DND-41 (cell line): ENCODE measurements around the gene SAC3D1.

Experiments used
- ATAC-seq: fragments of 200-7000 bp; cut with Tn5 transposase; 3 replicates; pipeline ENCODE4 v1.9.1; 2021; ENCODE audit warnings: low read depth; ENCODE audit not compliant: insufficient read depth
- DNase-seq: peaks from one replicate; pipeline ENCODE4 v3.0.0-alpha.2; 2020
- H2AFZ ChIP-seq: 2 replicates; pipeline ENCODE4 v1.6.0; 2012; ENCODE audit warnings: low read depth, low read length
- H3K27ac ChIP-seq: 2 replicates; pipeline ENCODE4 v1.5.1; 2012; ENCODE audit warnings: low read length, inconsistent platforms
- H3K27me3 ChIP-seq: fragments of 200-600 bp; sonication (generic); 2 replicates; pipeline ENCODE4 v1.6.0; 2012; ENCODE audit warnings: low read length, mild to moderate bottlenecking, inconsistent platforms; ENCODE audit not compliant: insufficient read depth, poor library complexity
- H3K36me3 ChIP-seq: 2 replicates; pipeline ENCODE4 v1.5.1; 2012; ENCODE audit warnings: low read length, inconsistent platforms; ENCODE audit not compliant: insufficient read depth
- H3K4me1 ChIP-seq: 2 replicates; pipeline ENCODE4 v1.5.1; 2012; ENCODE audit warnings: mild to moderate bottlenecking, low read length; ENCODE audit not compliant: insufficient read depth
- H3K4me2 ChIP-seq: 2 replicates; pipeline ENCODE4 v1.6.0; 2012; ENCODE audit warnings: mild to moderate bottlenecking, moderate library complexity, low read length, inconsistent platforms; ENCODE audit not compliant: insufficient read depth
- H3K4me3 ChIP-seq, 2 experiments: fragments of 200-600 bp in 1 of 2; shearing (Covaris generic) in 1 of 2; 2 replicates each; pipeline ENCODE4 v1.5.1; 2012 to 2016; ENCODE audit warnings: inconsistent platforms in 2 of 2, low read length in 2 of 2, mild to moderate bottlenecking in 2 of 2, low read depth in 1 of 2, moderate library complexity in 1 of 2
- H3K79me2 ChIP-seq: 2 replicates; pipeline ENCODE4 v1.6.0; 2012; ENCODE audit warnings: low read length, inconsistent platforms; ENCODE audit not compliant: insufficient read depth
- H3K9ac ChIP-seq: 2 replicates; pipeline ENCODE4 v1.6.0; 2012; ENCODE audit warnings: low read depth, mild to moderate bottlenecking, inconsistent platforms, low read length, moderate library complexity
- H3K9me3 ChIP-seq: 2 replicates; pipeline ENCODE4 v1.5.1; 2012; ENCODE audit warnings: low read length, moderate library complexity, mild to moderate bottlenecking, inconsistent platforms; ENCODE audit not compliant: insufficient read depth, severe bottlenecking
- H4K20me1 ChIP-seq: 2 replicates; pipeline ENCODE4 v1.6.0; 2012; ENCODE audit warnings: low read length; ENCODE audit not compliant: insufficient read depth
- CTCF ChIP-seq: IDR thresholded peaks from 2 replicates; pipeline ENCODE4 v1.5.1; 2012; ENCODE audit warnings: borderline replicate concordance, low read length, moderate library complexity, mild to moderate bottlenecking; ENCODE audit not compliant: poor library complexity, severe bottlenecking; ENCODE audit errors: extremely low read depth
- EZH2 ChIP-seq: IDR thresholded peaks from 3 replicates; pipeline ENCODE4 v1.6.1; 2012; ENCODE audit warnings: borderline replicate concordance, low read depth, mild to moderate bottlenecking, moderate library complexity, low read length, inconsistent platforms; ENCODE audit not compliant: severe bottlenecking

Gene SAC3D1

GRCh38 chr11:65034423-65034822 lies 6.6 kb upstream of the SAC3D1 start:
- Histone ChIP-seq H3K4me1 (peaks cover 2% of the 10 kb centered on the region), H3K27ac (no peak overlapping the region), H3K79me2 (no peaks in the 10 kb centered on the region), H3K36me3 (peaks cover 48% of the 10 kb centered on the region), H2AFZ (no peak overlapping the region), H3K9ac (no peak overlapping the region), H3K9me3 (no peaks in the 10 kb centered on the region), H3K4me3 (no peak overlapping the region), H3K4me2 (no peak overlapping the region), H3K27me3 (no peaks in the 10 kb centered on the region), H4K20me1 (no peaks in the 10 kb centered on the region)
- ATAC-seq, result no peak
- TF ChIP-seq EZH2 (no peak), CTCF (no peak)
- no peak for DNase-seq

- no peak overlapping the region for H2AFZ ChIP-seq
- DNase-seq, result no peak
- no peak overlapping the region for H3K4me2 ChIP-seq
- H3K9ac ChIP-seq, result no peak overlapping the region
- H3K27me3 ChIP-seq, result no peaks in the 10 kb centered on the region
- H3K4me3 ChIP-seq, result no peak overlapping the region
- TF ChIP-seq CTCF (no peak), EZH2 (no peak)
- no peak overlapping the region for H3K27ac ChIP-seq
- H3K79me2 ChIP-seq, result no peaks in the 10 kb centered on the region
- ATAC-seq, result no peak
- H3K36me3 ChIP-seq, result peaks cover 48% of the 10 kb centered on the region
- no peaks in the 10 kb centered on the region for H3K9me3 ChIP-seq
- H3K4me1 ChIP-seq, result peaks cover 14% of the 10 kb centered on the region
- no peaks in the 10 kb centered on the region for H4K20me1 ChIP-seq
These were observed 5.4 kb upstream of the SAC3D1 start for GRCh38 chr11:65035579-65035978.

GRCh38 chr11:65036931-65037330 lies 4.1 kb upstream of the SAC3D1 start:
- peaks cover 9% of the 10 kb centered on the region for H3K79me2 ChIP-seq
- H3K27me3 ChIP-seq, result no peaks in the 10 kb centered on the region
- no peak overlapping the region; the same call in 1 of the 2 replicates for H3K9ac ChIP-seq
- H3K4me3 ChIP-seq, result no peak overlapping the region
- DNase-seq, result no peak
- ATAC-seq, result no peak
- no peak overlapping the region for H2AFZ ChIP-seq
- H3K36me3 ChIP-seq, result peaks cover 46% of the 10 kb centered on the region
- no peaks in the 10 kb centered on the region for H3K9me3 ChIP-seq
- no peak overlapping the region for H3K4me2 ChIP-seq
- 0 out of 2 replicates have a peak, but pooled peaks cover 2% of the 10 kb centered on the region for H4K20me1 ChIP-seq
- H3K4me1 ChIP-seq, result peaks cover 17% of the 10 kb centered on the region
- H3K27ac ChIP-seq, result no peak overlapping the region
- no peak for TF ChIP-seq EZH2

- Histone ChIP-seq H3K4me1 (peaks cover 44% of the 10 kb centered on the region), H3K36me3 (peaks cover 50% of the 10 kb centered on the region), H3K4me2 (peak overlapping the region; percentile 93), H3K4me3 (peak overlapping the region; percentile 74 to 95; a peak in 3 of 4 replicates), H3K27ac (peak overlapping the region; percentile 89), H3K27me3 (no peaks in the 10 kb centered on the region), H4K20me1 (peaks cover 23% of the 10 kb centered on the region), H3K9me3 (no peaks in the 10 kb centered on the region), H3K9ac (peak overlapping the region; percentile 91), H2AFZ (peak overlapping the region; percentile 81), H3K79me2 (peaks cover 42% of the 10 kb centered on the region)
- ATAC-seq (no peak), DNase-seq (no peak)
- TF ChIP-seq CTCF (no peak), EZH2 (no peak)
These were observed 527 bp upstream of the SAC3D1 start for GRCh38 chr11:65040520-65040846.
